HEK293 (cell line): ENCODE measurements around the gene PRRG3.

ENCODE experiments used
- CTCF ChIA-PET: fragments of 350-600 bp; formaldehyde crosslinking; extraction: SDS; loops from one replicate; lab custom pipeline; 2021; ENCODE audit warnings: antibody characterized with exemption; lab: Yijun Ruan, JAX
- POLR2A ChIA-PET: fragments of 300-600 bp; formaldehyde crosslinking; extraction: SDS; loops from one replicate; lab custom pipeline; 2020; ENCODE audit warnings: antibody characterized with exemption, inconsistent platforms; lab: Yijun Ruan, JAX
- H3K27ac ChIP-seq: fragments of 200-500 bp; sonication (Bioruptor generic); 2 replicates; pipeline ENCODE4 v1.5.1; 2014; ENCODE audit warnings: low read depth, low read length, control low read depth, inconsistent platforms; ENCODE audit errors: extremely low read depth
- H3K36me3 ChIP-seq, 2 experiments: fragments of 200-500 bp in 1 of 2; sonication (Bioruptor generic) in 1 of 2; 1 replicate in 1 of 2; 2 replicates in 1 of 2; pipeline ENCODE4 v1.5.1; 2014 to 2017; ENCODE audit warnings: inconsistent platforms in 2 of 2, low read length in 2 of 2; ENCODE audit not compliant: control insufficient read depth in 2 of 2, insufficient read depth in 1 of 2
- H3K4me1 ChIP-seq: fragments of 200-500 bp; sonication (Bioruptor generic); 2 replicates; pipeline ENCODE4 v1.5.1; 2014; ENCODE audit warnings: mild to moderate bottlenecking, low read length, inconsistent platforms; ENCODE audit not compliant: control insufficient read depth, insufficient read depth
- H3K4me3 ChIP-seq: 2 replicates; pipeline ENCODE4 v1.5.1; 2011; ENCODE audit warnings: low read depth, mild to moderate bottlenecking, control low read depth, low read length, moderate library complexity
- H3K9me3 ChIP-seq: fragments of 200-500 bp; sonication (Bioruptor generic); 2 replicates; pipeline ENCODE4 v1.5.1; 2014; ENCODE audit warnings: low read depth, low read length, inconsistent platforms; ENCODE audit not compliant: control insufficient read depth, insufficient read depth
- GLIS1 ChIP-seq: fragments of 450-650 bp; formaldehyde crosslinking; IDR thresholded peaks from 2 replicates; pipeline ENCODE4 v1.5.1; 2016; ENCODE audit warnings: missing biosample characterization, missing genetic modification characterization
- HIC1 ChIP-seq: fragments of 450-650 bp; formaldehyde crosslinking; IDR thresholded peaks from 2 replicates; pipeline ENCODE4 v1.5.1; 2016; ENCODE audit warnings: missing biosample characterization, missing genetic modification characterization
- INSM2 ChIP-seq: fragments of 450-650 bp; formaldehyde crosslinking; IDR thresholded peaks from 2 replicates; pipeline ENCODE4 v1.5.1; 2016; ENCODE audit warnings: missing biosample characterization, missing genetic modification characterization
- KLF1 ChIP-seq: fragments of 450-650 bp; formaldehyde crosslinking; IDR thresholded peaks from 2 replicates; pipeline ENCODE4 v1.5.1; 2016; ENCODE audit warnings: missing biosample characterization, missing genetic modification characterization
- YY1 ChIP-seq: fragments of 450-650 bp; formaldehyde crosslinking; IDR thresholded peaks from 2 replicates; pipeline ENCODE4 v1.5.1; 2018; ENCODE audit warnings: missing biosample characterization, missing genetic modification characterization
- ZBTB26 ChIP-seq: fragments of 450-650 bp; formaldehyde crosslinking; optimal IDR thresholded peaks from 2 replicates; pipeline ENCODE3; 2016; ENCODE audit warnings: missing biosample characterization, mild to moderate bottlenecking, missing genetic modification characterization
- ZFP41 ChIP-seq: fragments of 450-650 bp; formaldehyde crosslinking; IDR thresholded peaks from 2 replicates; pipeline ENCODE4 v1.5.1; 2016; ENCODE audit warnings: missing biosample characterization, missing genetic modification characterization, borderline replicate concordance
- ZNF16 ChIP-seq: fragments of 450-650 bp; formaldehyde crosslinking; IDR thresholded peaks from 2 replicates; pipeline ENCODE4 v1.5.1; 2016; ENCODE audit warnings: low read depth, missing biosample characterization, missing genetic modification characterization
- ZNF19 ChIP-seq: fragments of 450-650 bp; formaldehyde crosslinking; IDR thresholded peaks from 2 replicates; pipeline ENCODE4; 2016; ENCODE audit warnings: missing biosample characterization, missing genetic modification characterization, low read depth
- ZNF23 ChIP-seq: fragments of 450-650 bp; formaldehyde crosslinking; IDR thresholded peaks from 2 replicates; pipeline ENCODE4 v1.5.1; 2016; ENCODE audit warnings: missing biosample characterization, missing genetic modification characterization, borderline replicate concordance
- ZNF549 ChIP-seq: fragments of 450-650 bp; IDR thresholded peaks from 2 replicates; pipeline ENCODE4 v1.5.1; 2018; ENCODE audit warnings: missing biosample characterization, missing genetic modification characterization, mild to moderate bottlenecking, inconsistent platforms, moderate library complexity
- ZNF610 ChIP-seq: fragments of 450-650 bp; formaldehyde crosslinking; IDR thresholded peaks from 2 replicates; pipeline ENCODE4 v1.5.1; 2016; ENCODE audit warnings: missing biosample characterization, missing genetic modification characterization, borderline replicate concordance
- ZNF621 ChIP-seq: fragments of 450-650 bp; formaldehyde crosslinking; IDR thresholded peaks from 2 replicates; pipeline ENCODE4 v1.5.1; 2017; ENCODE audit warnings: missing biosample characterization, missing genetic modification characterization
- ZNF629 ChIP-seq: fragments of 450-650 bp; formaldehyde crosslinking; IDR thresholded peaks from 2 replicates; pipeline ENCODE4 v1.5.1; 2017; ENCODE audit warnings: missing biosample characterization, missing genetic modification characterization
- TF ChIP-seq, protein P1 (sequence below): fragments of 450-650 bp; formaldehyde crosslinking; IDR thresholded peaks from 2 replicates; pipeline ENCODE4 v1.5.1; 2016; ENCODE audit warnings: missing biosample characterization, missing genetic modification characterization

Gene PRRG3

GRCh38 chrX:151708821-151709220, 13.6 kb downstream of the PRRG3 start:
- no peaks in the 10 kb centered on the region for H3K36me3 ChIP-seq
- H3K4me1 ChIP-seq, result no peaks in the 10 kb centered on the region
- CTCF ChIA-PET, result no interaction called here
- POLR2A ChIA-PET, result no interaction called here
- TF ChIP-seq ZBTB26 (tag by site-specific recombination) (no peak), ZNF621 (no peak), YY1 (tag by site-specific recombination) (no peak), ZNF629 (no peak), ZFP41 (tag by site-specific recombination) (no peak), INSM2 (tag by site-specific recombination) (no peak), ZNF610 (tag by site-specific recombination) (no peak), ZNF16 (no peak)
- H3K9me3 ChIP-seq, result no peaks in the 10 kb centered on the region
- H3K27ac ChIP-seq, result no peak overlapping the region
- H3K4me3 ChIP-seq, result no peak overlapping the region

- Histone ChIP-seq H3K36me3 (no peaks in the 10 kb centered on the region), H3K4me3 (no peak overlapping the region), H3K4me1 (no peaks in the 10 kb centered on the region), H3K27ac (no peak overlapping the region), H3K9me3 (no peaks in the 10 kb centered on the region)
- TF ChIP-seq ZNF19 (tag by site-specific recombination), result no peak
- TF ChIP-seq ZNF23 (tag by site-specific recombination), result no peak
- TF ChIP-seq KLF1 (tag by site-specific recombination), result no peak
- TF ChIP-seq, protein P1, sequence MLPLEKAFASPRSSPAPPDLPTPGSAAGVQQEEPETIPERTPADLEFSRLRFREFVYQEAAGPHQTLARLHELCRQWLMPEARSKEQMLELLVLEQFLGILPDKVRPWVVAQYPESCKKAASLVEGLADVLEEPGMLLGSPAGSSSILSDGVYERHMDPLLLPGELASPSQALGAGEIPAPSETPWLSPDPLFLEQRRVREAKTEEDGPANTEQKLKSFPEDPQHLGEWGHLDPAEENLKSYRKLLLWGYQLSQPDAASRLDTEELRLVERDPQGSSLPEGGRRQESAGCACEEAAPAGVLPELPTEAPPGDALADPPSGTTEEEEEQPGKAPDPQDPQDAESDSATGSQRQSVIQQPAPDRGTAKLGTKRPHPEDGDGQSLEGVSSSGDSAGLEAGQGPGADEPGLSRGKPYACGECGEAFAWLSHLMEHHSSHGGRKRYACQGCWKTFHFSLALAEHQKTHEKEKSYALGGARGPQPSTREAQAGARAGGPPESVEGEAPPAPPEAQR, result no peak
- no peak for TF ChIP-seq HIC1 (tag by site-specific recombination)
- ChIA-PET CTCF (interaction anchor here (0.6 kb wide), 1 partner anchor 100 kb away, joined by 5 read pairs; no protein-coding TSS in a partner anchor), POLR2A (no interaction called here)
These were observed 15.2 kb downstream of the PRRG3 start for GRCh38 chrX:151710457-151710856.

GRCh38 chrX:151711154-151711553, 15.9 kb downstream of the PRRG3 start:
- H3K36me3 ChIP-seq, result no peaks in the 10 kb centered on the region
- TF ChIP-seq ZNF549, result no peak
- 0 out of 2 replicates have a peak, but pooled peaks have one; percentile 25 for TF ChIP-seq GLIS1 (tag by site-specific recombination)
- H3K4me1 ChIP-seq, result no peaks in the 10 kb centered on the region
- H3K9me3 ChIP-seq, result no peaks in the 10 kb centered on the region
- no peak overlapping the region for H3K4me3 ChIP-seq
- ChIA-PET POLR2A (no interaction called here), CTCF (interaction anchor here (0.6 to 0.7 kb wide), 2 partner anchors 225 to 627 kb away, joined by 3 read pairs; no protein-coding TSS in a partner anchor)
- H3K27ac ChIP-seq, result no peak overlapping the region
